Neuronal stem cell (in vitro differentiated cells): Measurements from ENCODE around the gene ARFGEF2.

ENCODE experiments used
- DNase-seq: peaks from one replicate; pipeline ENCODE4 v3.0.0-alpha.2; 2013; ENCODE audit warnings: low spot score
- H2AFZ ChIP-seq: one replicate; pipeline ENCODE4 v1.6.1; 2013; ENCODE audit warnings: mild to moderate bottlenecking, low read length, inconsistent platforms
- H2AK5ac ChIP-seq: 2 replicates; pipeline ENCODE4 v1.6.1; 2013; ENCODE audit warnings: low read depth, mild to moderate bottlenecking, inconsistent platforms, low read length, moderate library complexity, mixed read lengths
- H2BK120ac ChIP-seq: 2 replicates; pipeline ENCODE4 v1.6.1; 2013; ENCODE audit warnings: low read depth, mild to moderate bottlenecking, inconsistent platforms, low read length, moderate library complexity, mixed read lengths
- H2BK12ac ChIP-seq: one replicate; pipeline ENCODE4 v1.6.1; 2013; ENCODE audit warnings: low read length, inconsistent platforms
- H2BK15ac ChIP-seq: 2 replicates; pipeline ENCODE4 v1.6.1; 2013; ENCODE audit warnings: mild to moderate bottlenecking, low read length, inconsistent platforms, mixed read lengths
- H2BK5ac ChIP-seq: one replicate; pipeline ENCODE4 v1.6.1; 2013; ENCODE audit warnings: inconsistent platforms, mild to moderate bottlenecking, low read length, moderate library complexity
- H3K14ac ChIP-seq: one replicate; pipeline ENCODE4 v1.6.1; 2013; ENCODE audit warnings: low read length, inconsistent platforms
- H3K18ac ChIP-seq: 2 replicates; pipeline ENCODE4 v1.6.1; 2013; ENCODE audit warnings: low read length, inconsistent platforms
- H3K23ac ChIP-seq: 2 replicates; pipeline ENCODE4 v1.6.1; 2013; ENCODE audit warnings: low read depth, mild to moderate bottlenecking, mixed read lengths, low read length, inconsistent platforms; ENCODE audit not compliant: poor library complexity
- H3K27ac ChIP-seq: replicated peaks from 3 replicates; pipeline ENCODE4 v1.5.1; 2013; ENCODE audit warnings: low read length, inconsistent platforms
- H3K27me3 ChIP-seq, 3 experiments: 2 replicates each; pipeline ENCODE4 v1.6.1; 2013; ENCODE audit warnings: low read length in 3 of 3, mild to moderate bottlenecking in 2 of 3, inconsistent platforms in 1 of 3, low read depth in 1 of 3, mixed read lengths in 1 of 3, moderate library complexity in 1 of 3; ENCODE audit not compliant: control insufficient read depth in 3 of 3, insufficient read depth in 3 of 3
- H3K36me3 ChIP-seq, 2 donors: replicated peaks in 1 of 2; 2 replicates each; pipeline ENCODE4 v1.6.1; 2013; ENCODE audit warnings: low read length in 2 of 2; ENCODE audit not compliant: control insufficient read depth in 2 of 2, insufficient read depth in 2 of 2
- H3K4ac ChIP-seq: 2 replicates; pipeline ENCODE4 v1.6.1; 2013; ENCODE audit warnings: inconsistent platforms, mild to moderate bottlenecking, low read length, moderate library complexity
- H3K4me1 ChIP-seq, 2 donors: 1 replicate in 1 of 2; 2 replicates in 1 of 2; pipeline ENCODE4 v1.6.1; 2013; ENCODE audit warnings: low read length in 2 of 2, low read depth in 1 of 2; ENCODE audit not compliant: control insufficient read depth in 2 of 2, insufficient read depth in 1 of 2
- H3K4me2 ChIP-seq: one replicate; pipeline ENCODE4 v1.6.1; 2013; ENCODE audit warnings: mild to moderate bottlenecking, low read length, inconsistent platforms; ENCODE audit not compliant: insufficient read depth, poor library complexity, severe bottlenecking
- H3K4me3 ChIP-seq, 2 donors: 2 replicates each; pipeline ENCODE4 v1.5.1; 2013; ENCODE audit warnings: low read length in 2 of 2, mild to moderate bottlenecking in 2 of 2, inconsistent platforms in 1 of 2, moderate library complexity in 1 of 2
- H3K79me1 ChIP-seq: one replicate; pipeline ENCODE4 v1.6.1; 2013; ENCODE audit warnings: low read depth, mild to moderate bottlenecking, inconsistent platforms, low read length, moderate library complexity
- H3K9ac ChIP-seq: one replicate; pipeline ENCODE4 v1.6.1; 2013; ENCODE audit warnings: mild to moderate bottlenecking, low read depth, low read length, inconsistent platforms; ENCODE audit not compliant: poor library complexity
- H3K9me3 ChIP-seq, 2 donors: replicated peaks in 1 of 2; 2 replicates each; pipeline versions ENCODE3 to v1.6.1; 2013; ENCODE audit warnings: low read length in 2 of 2, mild to moderate bottlenecking in 2 of 2, inconsistent platforms in 1 of 2, low read depth in 1 of 2, mixed read lengths in 1 of 2, moderate library complexity in 1 of 2; ENCODE audit not compliant: control insufficient read depth in 2 of 2, insufficient read depth in 1 of 2
- H4K8ac ChIP-seq: one replicate; pipeline ENCODE4 v1.6.1; 2013; ENCODE audit warnings: low read depth, mild to moderate bottlenecking, inconsistent platforms, low read length, moderate library complexity
- H4K91ac ChIP-seq: one replicate; pipeline ENCODE4 v1.6.1; 2013; ENCODE audit warnings: low read length, low read depth, mild to moderate bottlenecking, inconsistent platforms; ENCODE audit not compliant: poor library complexity
- WGBS, 2 donors: extraction: QIAGEN DNeasy Blood & Tissue Kit; methylation state at CpG; one replicate each; pipeline ENCODE4 v1.1.7; 2013; ENCODE audit warnings: missing lambda C conversion rate in 2 of 2, mixed read lengths in 1 of 2; ENCODE audit not compliant: insufficient read length in 2 of 2, insufficient replicate concordance in 1 of 2; ENCODE audit errors: extremely low coverage in 2 of 2; 5-methylcytosine and 5-hydroxymethylcytosine counted together

The ARFGEF2 gene

GRCh38 chr20:48941467-48941866, 20.0 kb downstream of the ARFGEF2 start:
- H3K4me2 ChIP-seq, result no peak overlapping the region
- H3K9me3 ChIP-seq, result peaks cover 0 to 2% of the 10 kb centered on the region in 2 donors
- no peak for DNase-seq
- no peak overlapping the region for H4K91ac ChIP-seq
- no peak overlapping the region for H3K18ac ChIP-seq
- no peak overlapping the region for H4K8ac ChIP-seq
- no peak overlapping the region for H2BK12ac ChIP-seq
- no peak overlapping the region for H3K23ac ChIP-seq
- no peak overlapping the region for H3K14ac ChIP-seq
- peaks cover 7 to 43% of the 10 kb centered on the region in 2 donors for H3K36me3 ChIP-seq
- H3K27ac ChIP-seq, result no peak overlapping the region
- no CpG with 5 or more reads among the region's 4 CpGs for WGBS, 2 donors
- H3K79me1 ChIP-seq, result peaks cover 3% of the 10 kb centered on the region
- H2BK15ac ChIP-seq, result no peak overlapping the region
- H2AFZ ChIP-seq, result no peak overlapping the region
- H2AK5ac ChIP-seq, result no peak overlapping the region
- no peak overlapping the region for H2BK120ac ChIP-seq
- no peak overlapping the region for H2BK5ac ChIP-seq
- H3K4ac ChIP-seq, result no peak overlapping the region
- no peak overlapping the region for H3K4me3 ChIP-seq
- H3K4me1 ChIP-seq, result no peaks in the 10 kb centered on the region
- no peak overlapping the region for H3K9ac ChIP-seq
- H3K27me3 ChIP-seq, result no peaks in the 10 kb centered on the region

GRCh38 chr20:48942730-48943129, 21.2 kb downstream of the ARFGEF2 start:
- Histone ChIP-seq H3K9ac (no peak overlapping the region), H3K14ac (no peak overlapping the region), H3K27me3 (no peaks in the 10 kb centered on the region), H2BK120ac (no peak overlapping the region), H3K9me3 (no peaks in the 10 kb centered on the region), H3K27ac (no peak overlapping the region), H3K4ac (no peak overlapping the region), H3K4me3 (no peak overlapping the region), H4K8ac (no peak overlapping the region), H3K36me3 (peaks cover 7 to 41% of the 10 kb centered on the region in 2 donors), H2AFZ (no peak overlapping the region), H3K18ac (no peak overlapping the region), H4K91ac (no peak overlapping the region), H2BK12ac (no peak overlapping the region), H2AK5ac (no peak overlapping the region), H3K4me2 (no peak overlapping the region), H3K79me1 (peaks cover 3% of the 10 kb centered on the region), H3K4me1 (no peaks in the 10 kb centered on the region), H2BK15ac (no peak overlapping the region), H2BK5ac (no peak overlapping the region), H3K23ac (no peak overlapping the region)
- no CpG with 5 or more reads among the region's 2 CpGs for WGBS, 2 donors
- no peak for DNase-seq

DNA sequence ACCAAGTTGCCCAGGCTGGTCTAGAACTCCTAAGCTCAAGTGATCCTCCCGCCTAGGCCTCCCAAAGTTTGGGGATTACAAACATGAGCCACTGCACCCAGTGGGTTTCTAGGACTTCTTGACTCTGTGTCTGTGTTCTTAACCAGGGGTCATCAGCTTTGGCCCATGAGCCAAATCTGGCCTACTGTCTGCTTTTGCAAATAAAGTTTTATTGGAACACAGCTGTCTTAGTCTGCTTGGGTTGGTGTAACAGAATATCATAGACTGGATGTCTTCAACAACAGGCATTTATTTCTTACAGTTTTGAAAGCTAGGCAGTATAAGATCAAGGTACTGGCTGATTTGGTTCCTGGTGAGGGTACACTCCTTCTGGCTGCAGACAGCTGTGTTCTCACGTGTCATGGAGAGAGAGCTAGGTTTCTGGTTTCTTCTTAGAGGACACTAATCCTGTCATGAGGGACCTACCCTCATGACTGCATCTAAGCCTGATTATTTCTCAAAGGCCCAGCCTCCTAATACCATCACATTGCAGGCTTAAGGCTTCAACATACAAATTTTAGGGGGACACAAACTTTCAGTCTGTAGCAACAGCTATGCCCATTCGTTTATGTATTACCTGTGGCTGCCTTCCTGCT, 23.3 kb downstream of the ARFGEF2 start:
- Histone ChIP-seq H2BK120ac (no peak overlapping the region), H3K27me3 (no peaks in the 10 kb centered on the region), H2BK5ac (no peak overlapping the region), H3K27ac (no peak overlapping the region), H3K23ac (no peak overlapping the region), H3K14ac (no peak overlapping the region), H2AFZ (no peak overlapping the region), H2AK5ac (no peak overlapping the region), H3K79me1 (peaks cover 7% of the 10 kb centered on the region), H3K4me1 (no peaks in the 10 kb centered on the region), H3K9me3 (no peaks in the 10 kb centered on the region), H4K8ac (no peak overlapping the region), H3K4me3 (no peak overlapping the region), H3K36me3 (peaks cover 7 to 60% of the 10 kb centered on the region in 2 donors), H3K9ac (no peak overlapping the region), H3K18ac (no peak overlapping the region), H3K4me2 (no peak overlapping the region), H2BK15ac (no peak overlapping the region), H4K91ac (no peak overlapping the region), H3K4ac (no peak overlapping the region), H2BK12ac (no peak overlapping the region)
- DNase-seq, result no peak
- WGBS, 2 donors, result no CpG with 5 or more reads among the region's 3 CpGs

DNA sequence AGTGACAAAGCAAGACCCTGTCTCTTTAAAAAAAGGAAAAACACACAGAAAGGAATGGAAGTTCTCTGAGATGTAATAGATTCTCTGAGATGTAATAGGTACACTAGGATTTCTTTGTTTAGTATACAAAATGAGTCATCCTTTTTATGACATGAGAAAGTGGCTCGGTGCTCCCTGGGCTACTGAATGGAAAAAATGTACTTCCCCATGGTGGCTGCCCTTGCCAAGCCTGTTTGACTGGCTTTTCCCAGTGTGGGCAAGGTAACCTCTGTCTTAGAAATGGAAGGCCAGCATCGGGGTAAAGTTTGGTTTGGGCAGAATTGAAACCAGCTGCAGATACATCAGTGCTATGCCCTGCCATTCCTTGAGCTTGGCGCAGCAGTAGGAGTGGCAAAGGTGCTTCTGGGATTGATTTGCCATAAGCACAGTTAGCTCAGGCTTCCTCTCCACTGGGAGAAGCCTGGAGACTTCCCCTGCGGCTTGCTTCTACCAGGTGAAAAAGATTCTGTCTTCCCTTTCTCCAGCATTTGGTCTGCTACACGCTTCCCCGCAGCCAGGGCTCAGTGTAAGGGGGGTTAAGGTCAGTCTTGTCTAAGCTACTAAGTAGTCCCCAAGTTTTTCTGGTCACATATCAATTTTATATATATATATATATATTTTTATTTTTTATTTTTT, 24.5 kb downstream of the ARFGEF2 start:
- H3K27ac ChIP-seq, result no peak overlapping the region
- WGBS, 2 donors, result no CpG with 5 or more reads among the region's 6 CpGs

More for the DNA sequence above, 24.5 kb downstream of the ARFGEF2 start:
- Histone ChIP-seq H2AFZ (no peak overlapping the region), H3K27me3 (no peaks in the 10 kb centered on the region), H3K14ac (no peak overlapping the region), H2BK120ac (no peak overlapping the region), H3K18ac (no peak overlapping the region), H3K79me1 (peaks cover 7% of the 10 kb centered on the region), H3K23ac (no peak overlapping the region), H2AK5ac (no peak overlapping the region), H2BK12ac (no peak overlapping the region), H3K4me2 (no peak overlapping the region), H4K8ac (no peak overlapping the region), H3K9ac (no peak overlapping the region), H3K9me3 (no peaks in the 10 kb centered on the region), H3K36me3 (peaks cover 9 to 71% of the 10 kb centered on the region in 2 donors), H3K4me1 (no peaks in the 10 kb centered on the region), H4K91ac (no peak overlapping the region), H3K4ac (no peak overlapping the region), H3K4me3 (no peak overlapping the region), H2BK15ac (no peak overlapping the region), H2BK5ac (no peak overlapping the region)
- no peak for DNase-seq
